K562 (cell line): Measurements from ENCODE around the gene TET2.

ENCODE experiments used
- CHD2 ChIP-seq: IDR thresholded peaks from 2 replicates; pipeline ENCODE4 v1.6.1; 2011; ENCODE audit warnings: low read depth, low read length
- SMC3 ChIP-seq: conservative IDR thresholded peaks from 2 replicates; pipeline ENCODE4 v1.6.1; 2011; ENCODE audit warnings: low read depth, low read length, improper control_type of control experiment; ENCODE audit not compliant: insufficient read depth
- TAF15 ChIP-seq: fragments of 200-400 bp; formaldehyde crosslinking; IDR thresholded peaks from 2 replicates; pipeline ENCODE4 v1.6.1; 2017; ENCODE audit warnings: mild to moderate bottlenecking, low read depth, low read length, moderate library complexity
- ZKSCAN8 ChIP-seq: fragments of 200-800 bp; sonication (Bioruptor generic); IDR thresholded peaks from 2 replicates; pipeline ENCODE4 v1.6.1; 2016; ENCODE audit warnings: missing genetic modification characterization, missing compliant biosample characterization
- TF ChIP-seq, protein P1 (sequence below), 2 experiments: fragments of 450-650 bp; IDR thresholded peaks; 2 replicates each; pipeline ENCODE4 v1.6.1; 2016
- TF ChIP-seq, protein P2 (sequence below), 2 experiments: fragments of 450-650 bp; conservative IDR thresholded peaks; 2 replicates each; pipeline ENCODE4 v1.6.1; 2017; ENCODE audit warnings: mild to moderate bottlenecking in 2 of 2, moderate library complexity in 2 of 2
- TF ChIP-seq, protein P3 (sequence below), 3 experiments: IDR thresholded peaks in 2 of 3; conservative IDR thresholded peaks in 1 of 3; 2 replicates each; pipeline ENCODE4 v1.5.1; 2011 to 2012; ENCODE audit warnings: low read length in 3 of 3, mild to moderate bottlenecking in 3 of 3, control low read depth in 2 of 3, improper control_type of control experiment in 1 of 3, inconsistent platforms in 1 of 3, low read depth in 1 of 3, mixed read lengths in 1 of 3, moderate library complexity in 1 of 3; ENCODE audit not compliant: insufficient read depth in 2 of 3

DNA sequence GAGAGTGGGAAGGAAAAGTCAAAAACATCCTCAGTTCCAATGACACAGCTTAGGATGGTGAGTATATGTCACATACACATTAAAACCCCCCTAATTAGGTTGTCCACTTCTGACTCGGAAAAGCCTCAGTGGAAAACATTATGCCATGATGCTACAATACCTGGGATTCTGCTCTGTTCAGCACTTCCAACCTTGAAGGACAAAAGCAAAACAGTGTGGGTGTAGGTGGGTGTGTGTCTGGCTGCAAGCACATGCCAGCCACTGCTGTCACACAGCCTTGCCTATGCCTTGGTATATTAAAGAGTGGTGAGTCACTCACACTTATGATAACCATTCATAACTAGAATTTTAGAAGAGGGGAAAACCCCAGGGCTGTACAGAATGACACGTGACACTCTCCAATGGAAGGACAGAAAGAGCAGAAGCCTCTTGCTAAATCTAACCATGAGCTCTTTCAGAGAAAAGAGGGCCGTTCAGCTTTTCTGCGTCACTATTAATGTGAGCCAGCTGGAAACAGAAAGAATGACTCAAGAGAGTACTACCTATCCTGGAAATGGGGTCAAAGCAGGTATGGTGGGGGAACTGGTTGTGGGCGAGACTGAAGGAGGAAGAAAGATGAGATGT lies 159.6 kb downstream of the TET2 start:
- TF ChIP-seq TAF15 (no peak), SMC3 (no peak), CHD2 (no peak), ZKSCAN8 (CRISPR knock-in tag) (no peak)
- TF ChIP-seq, protein P1, sequence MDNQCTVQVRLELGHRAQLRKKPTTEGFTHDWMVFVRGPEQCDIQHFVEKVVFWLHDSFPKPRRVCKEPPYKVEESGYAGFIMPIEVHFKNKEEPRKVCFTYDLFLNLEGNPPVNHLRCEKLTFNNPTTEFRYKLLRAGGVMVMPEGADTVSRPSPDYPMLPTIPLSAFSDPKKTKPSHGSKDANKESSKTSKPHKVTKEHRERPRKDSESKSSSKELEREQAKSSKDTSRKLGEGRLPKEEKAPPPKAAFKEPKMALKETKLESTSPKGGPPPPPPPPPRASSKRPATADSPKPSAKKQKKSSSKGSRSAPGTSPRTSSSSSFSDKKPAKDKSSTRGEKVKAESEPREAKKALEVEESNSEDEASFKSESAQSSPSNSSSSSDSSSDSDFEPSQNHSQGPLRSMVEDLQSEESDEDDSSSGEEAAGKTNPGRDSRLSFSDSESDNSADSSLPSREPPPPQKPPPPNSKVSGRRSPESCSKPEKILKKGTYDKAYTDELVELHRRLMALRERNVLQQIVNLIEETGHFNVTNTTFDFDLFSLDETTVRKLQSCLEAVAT (IDR thresholded peaks at IDR 0.05) = no peak
- TF ChIP-seq, protein P2, sequence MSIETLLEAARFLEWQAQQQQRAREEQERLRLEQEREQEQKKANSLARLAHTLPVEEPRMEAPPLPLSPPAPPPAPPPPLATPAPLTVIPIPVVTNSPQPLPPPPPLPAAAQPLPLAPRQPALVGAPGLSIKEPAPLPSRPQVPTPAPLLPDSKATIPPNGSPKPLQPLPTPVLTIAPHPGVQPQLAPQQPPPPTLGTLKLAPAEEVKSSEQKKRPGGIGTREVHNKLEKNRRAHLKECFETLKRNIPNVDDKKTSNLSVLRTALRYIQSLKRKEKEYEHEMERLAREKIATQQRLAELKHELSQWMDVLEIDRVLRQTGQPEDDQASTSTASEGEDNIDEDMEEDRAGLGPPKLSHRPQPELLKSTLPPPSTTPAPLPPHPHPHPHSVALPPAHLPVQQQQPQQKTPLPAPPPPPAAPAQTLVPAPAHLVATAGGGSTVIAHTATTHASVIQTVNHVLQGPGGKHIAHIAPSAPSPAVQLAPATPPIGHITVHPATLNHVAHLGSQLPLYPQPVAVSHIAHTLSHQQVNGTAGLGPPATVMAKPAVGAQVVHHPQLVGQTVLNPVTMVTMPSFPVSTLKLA (conservative IDR thresholded peaks at IDR 0.05) = no peak
- TF ChIP-seq, protein P3, sequence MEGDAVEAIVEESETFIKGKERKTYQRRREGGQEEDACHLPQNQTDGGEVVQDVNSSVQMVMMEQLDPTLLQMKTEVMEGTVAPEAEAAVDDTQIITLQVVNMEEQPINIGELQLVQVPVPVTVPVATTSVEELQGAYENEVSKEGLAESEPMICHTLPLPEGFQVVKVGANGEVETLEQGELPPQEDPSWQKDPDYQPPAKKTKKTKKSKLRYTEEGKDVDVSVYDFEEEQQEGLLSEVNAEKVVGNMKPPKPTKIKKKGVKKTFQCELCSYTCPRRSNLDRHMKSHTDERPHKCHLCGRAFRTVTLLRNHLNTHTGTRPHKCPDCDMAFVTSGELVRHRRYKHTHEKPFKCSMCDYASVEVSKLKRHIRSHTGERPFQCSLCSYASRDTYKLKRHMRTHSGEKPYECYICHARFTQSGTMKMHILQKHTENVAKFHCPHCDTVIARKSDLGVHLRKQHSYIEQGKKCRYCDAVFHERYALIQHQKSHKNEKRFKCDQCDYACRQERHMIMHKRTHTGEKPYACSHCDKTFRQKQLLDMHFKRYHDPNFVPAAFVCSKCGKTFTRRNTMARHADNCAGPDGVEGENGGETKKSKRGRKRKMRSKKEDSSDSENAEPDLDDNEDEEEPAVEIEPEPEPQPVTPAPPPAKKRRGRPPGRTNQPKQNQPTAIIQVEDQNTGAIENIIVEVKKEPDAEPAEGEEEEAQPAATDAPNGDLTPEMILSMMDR (IDR thresholded peaks at IDR 0.05 in 2 of 3, conservative IDR thresholded peaks at IDR 0.05 in 1 of 3; ENCODE audit: insufficient read depth in 2 of 3, low read depth in 1 of 3, low read length in 3 of 3) = no peak
